Neural progenitor cell (in vitro differentiated cells): ENCODE measurements around the gene AMPH.

Experiments
- EZH2phosphoT487 ChIP-seq: fragments of 200-600 bp; sonication (generic); IDR thresholded peaks from 2 replicates; pipeline ENCODE4 v1.6.1; 2017; ENCODE audit warnings: antibody characterized with exemption
- TF ChIP-seq, protein P1 (sequence below): fragments of 200-600 bp; sonication (generic); IDR thresholded peaks from 2 replicates; pipeline ENCODE4 v1.5.1; 2017; ENCODE audit warnings: antibody characterized with exemption, mild to moderate bottlenecking

DNA sequence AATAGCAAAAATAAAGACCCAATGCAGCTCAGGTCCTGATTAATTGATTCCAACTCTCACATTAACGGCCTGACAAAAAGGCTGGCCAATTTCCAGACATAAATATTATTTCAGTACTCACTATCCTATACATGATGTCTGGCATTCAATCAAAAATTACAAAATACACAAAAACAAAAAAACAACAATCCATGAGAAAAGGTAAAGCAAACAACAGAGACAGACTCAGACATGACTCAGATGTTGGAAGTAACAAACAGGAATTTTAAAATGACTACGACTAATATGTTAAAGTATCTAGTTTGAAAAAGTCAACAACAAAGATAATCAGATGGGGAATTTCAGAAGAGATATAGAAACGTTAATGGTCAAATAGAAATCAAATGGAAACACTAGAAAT lies 152.8 kb downstream of the AMPH start:
- TF ChIP-seq, protein P1, sequence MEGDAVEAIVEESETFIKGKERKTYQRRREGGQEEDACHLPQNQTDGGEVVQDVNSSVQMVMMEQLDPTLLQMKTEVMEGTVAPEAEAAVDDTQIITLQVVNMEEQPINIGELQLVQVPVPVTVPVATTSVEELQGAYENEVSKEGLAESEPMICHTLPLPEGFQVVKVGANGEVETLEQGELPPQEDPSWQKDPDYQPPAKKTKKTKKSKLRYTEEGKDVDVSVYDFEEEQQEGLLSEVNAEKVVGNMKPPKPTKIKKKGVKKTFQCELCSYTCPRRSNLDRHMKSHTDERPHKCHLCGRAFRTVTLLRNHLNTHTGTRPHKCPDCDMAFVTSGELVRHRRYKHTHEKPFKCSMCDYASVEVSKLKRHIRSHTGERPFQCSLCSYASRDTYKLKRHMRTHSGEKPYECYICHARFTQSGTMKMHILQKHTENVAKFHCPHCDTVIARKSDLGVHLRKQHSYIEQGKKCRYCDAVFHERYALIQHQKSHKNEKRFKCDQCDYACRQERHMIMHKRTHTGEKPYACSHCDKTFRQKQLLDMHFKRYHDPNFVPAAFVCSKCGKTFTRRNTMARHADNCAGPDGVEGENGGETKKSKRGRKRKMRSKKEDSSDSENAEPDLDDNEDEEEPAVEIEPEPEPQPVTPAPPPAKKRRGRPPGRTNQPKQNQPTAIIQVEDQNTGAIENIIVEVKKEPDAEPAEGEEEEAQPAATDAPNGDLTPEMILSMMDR = no peak
- no peak for TF ChIP-seq EZH2phosphoT487
